ENCODE results near the gene PRKAG2.

The PRKAG2 gene

GRCh38 chr7:151660141-151660540 is 216.8 kb downstream of the PRKAG2 start:
- no peaks in the 10 kb centered on the region for H3K4me1 ChIP-seq (ENCODE audit: control insufficient read depth, low read length)
- H3K4me2 ChIP-seq (ENCODE audit: low read length): no peak overlapping the region
- no peaks in the 10 kb centered on the region for H3K9me2 ChIP-seq (replicated peaks; ENCODE audit: control insufficient read depth, low read length)
- H3K9me3 ChIP-seq (ENCODE audit: control insufficient read depth, insufficient read depth, low read length): no peaks in the 10 kb centered on the region
- no peak overlapping the region for H3K27ac ChIP-seq (ENCODE audit: low read depth, low read length)
- no peaks in the 10 kb centered on the region for H4K20me1 ChIP-seq (ENCODE audit: control insufficient read depth, insufficient read depth, low read depth, low read length)
- H3K27me3 ChIP-seq (ENCODE audit: control insufficient read depth, low read length): no peaks in the 10 kb centered on the region
- H3K36me3 ChIP-seq (ENCODE audit: control insufficient read depth, low read length): no peaks in the 10 kb centered on the region
- H3K4me3 ChIP-seq (ENCODE audit: low read length): no peak overlapping the region
- no peaks in the 10 kb centered on the region for H3F3A ChIP-seq (ENCODE audit: control insufficient read depth, insufficient read depth)
- TF ChIP-seq CTCF (IDR thresholded peaks at IDR 0.05; ENCODE audit: low read depth, low read length, poor library complexity, severe bottlenecking) (no peak), EZH2phosphoT487 (IDR thresholded peaks at IDR 0.05; ENCODE audit: borderline replicate concordance, low read length) (no peak)
- H3K79me2 ChIP-seq (ENCODE audit: control insufficient read depth, low read length): no peaks in the 10 kb centered on the region

GRCh38 chr7:151659219-151659618 is 217.7 kb downstream of the PRKAG2 start:
- H3K4me2 ChIP-seq (ENCODE audit: low read length): no peak overlapping the region
- no peaks in the 10 kb centered on the region for H3F3A ChIP-seq (ENCODE audit: control insufficient read depth, insufficient read depth)
- TF ChIP-seq CTCF (IDR thresholded peaks at IDR 0.05; ENCODE audit: low read depth, low read length, poor library complexity, severe bottlenecking) (no peak), EZH2phosphoT487 (IDR thresholded peaks at IDR 0.05; ENCODE audit: borderline replicate concordance, low read length) (no peak)
- no peak overlapping the region for H3K27ac ChIP-seq (ENCODE audit: low read depth, low read length)
- no peaks in the 10 kb centered on the region for H3K36me3 ChIP-seq (ENCODE audit: control insufficient read depth, low read length)
- no peaks in the 10 kb centered on the region for H4K20me1 ChIP-seq (ENCODE audit: control insufficient read depth, insufficient read depth, low read depth, low read length)
- no peaks in the 10 kb centered on the region for H3K4me1 ChIP-seq (ENCODE audit: control insufficient read depth, low read length)
- H3K27me3 ChIP-seq (ENCODE audit: control insufficient read depth, low read length): no peaks in the 10 kb centered on the region
- no peaks in the 10 kb centered on the region for H3K9me3 ChIP-seq (ENCODE audit: control insufficient read depth, insufficient read depth, low read length)
- H3K79me2 ChIP-seq (ENCODE audit: control insufficient read depth, low read length): no peaks in the 10 kb centered on the region
- no peak overlapping the region for H3K4me3 ChIP-seq (ENCODE audit: low read length)
- no peaks in the 10 kb centered on the region for H3K9me2 ChIP-seq (replicated peaks; ENCODE audit: control insufficient read depth, low read length)

GRCh38 chr7:151658778-151659177 is 218.1 kb downstream of the PRKAG2 start:
- Histone ChIP-seq H3F3A (ENCODE audit: control insufficient read depth, insufficient read depth) (no peaks in the 10 kb centered on the region), H3K79me2 (ENCODE audit: control insufficient read depth, low read length) (no peaks in the 10 kb centered on the region), H3K27ac (ENCODE audit: low read depth, low read length) (no peak overlapping the region), H3K9me2 (replicated peaks; ENCODE audit: control insufficient read depth, low read length) (no peaks in the 10 kb centered on the region), H3K27me3 (ENCODE audit: control insufficient read depth, low read length) (no peaks in the 10 kb centered on the region), H3K9me3 (ENCODE audit: control insufficient read depth, insufficient read depth, low read length) (no peaks in the 10 kb centered on the region), H3K4me1 (ENCODE audit: control insufficient read depth, low read length) (no peaks in the 10 kb centered on the region), H3K4me3 (ENCODE audit: low read length) (no peak overlapping the region), H4K20me1 (ENCODE audit: control insufficient read depth, insufficient read depth, low read depth, low read length) (no peaks in the 10 kb centered on the region), H3K36me3 (ENCODE audit: control insufficient read depth, low read length) (no peaks in the 10 kb centered on the region), H3K4me2 (ENCODE audit: low read length) (no peak overlapping the region)
- TF ChIP-seq CTCF (IDR thresholded peaks at IDR 0.05; ENCODE audit: low read depth, low read length, poor library complexity, severe bottlenecking) (no peak), EZH2phosphoT487 (IDR thresholded peaks at IDR 0.05; ENCODE audit: borderline replicate concordance, low read length) (no peak)

- no peak for TF ChIP-seq EZH2phosphoT487 (IDR thresholded peaks at IDR 0.05; ENCODE audit: borderline replicate concordance, low read length)
- no peak for TF ChIP-seq CTCF (IDR thresholded peaks at IDR 0.05; ENCODE audit: low read depth, low read length, poor library complexity, severe bottlenecking)
- H3K9me3 ChIP-seq (ENCODE audit: control insufficient read depth, insufficient read depth, low read length): no peaks in the 10 kb centered on the region
- H3K36me3 ChIP-seq (ENCODE audit: control insufficient read depth, low read length): no peaks in the 10 kb centered on the region
- no peak overlapping the region for H3K4me2 ChIP-seq (ENCODE audit: low read length)
- no peaks in the 10 kb centered on the region for H3K9me2 ChIP-seq (replicated peaks; ENCODE audit: control insufficient read depth, low read length)
- H3F3A ChIP-seq (ENCODE audit: control insufficient read depth, insufficient read depth): no peaks in the 10 kb centered on the region
- H3K4me3 ChIP-seq (ENCODE audit: low read length): no peak overlapping the region
- no peak overlapping the region for H3K27ac ChIP-seq (ENCODE audit: low read depth, low read length)
- no peaks in the 10 kb centered on the region for H4K20me1 ChIP-seq (ENCODE audit: control insufficient read depth, insufficient read depth, low read depth, low read length)
- no peaks in the 10 kb centered on the region for H3K79me2 ChIP-seq (ENCODE audit: control insufficient read depth, low read length)
- H3K27me3 ChIP-seq (ENCODE audit: control insufficient read depth, low read length): no peaks in the 10 kb centered on the region; the same call in 1 of the 2 replicates
- H3K4me1 ChIP-seq (ENCODE audit: control insufficient read depth, low read length): no peaks in the 10 kb centered on the region
Measured at GRCh38 chr7:151657173-151657572, 219.7 kb downstream of the PRKAG2 start.

Data from DOHH2 (cell line).